HG03342 (cell line): ENCODE measurements around the gene CYP17A1.
A peak's percentile ranks its signal among the peaks of the same experiment; 100 is the strongest.
"Not testable (repeated sequence)": the region's sequence is repeated elsewhere in the genome, so short reads cannot be mapped to it uniquely, and the experiment has no call there.

ENCODE experiments used
- ATAC-seq: cut with Tn5 transposase; IDR thresholded peaks from one replicate; pipeline ENCODE4 v1.9.1; 2021; ENCODE audit warnings: mild to moderate bottlenecking, moderate library complexity; ENCODE audit not compliant: unreplicated experiment

CYP17A1 gene

DNA sequence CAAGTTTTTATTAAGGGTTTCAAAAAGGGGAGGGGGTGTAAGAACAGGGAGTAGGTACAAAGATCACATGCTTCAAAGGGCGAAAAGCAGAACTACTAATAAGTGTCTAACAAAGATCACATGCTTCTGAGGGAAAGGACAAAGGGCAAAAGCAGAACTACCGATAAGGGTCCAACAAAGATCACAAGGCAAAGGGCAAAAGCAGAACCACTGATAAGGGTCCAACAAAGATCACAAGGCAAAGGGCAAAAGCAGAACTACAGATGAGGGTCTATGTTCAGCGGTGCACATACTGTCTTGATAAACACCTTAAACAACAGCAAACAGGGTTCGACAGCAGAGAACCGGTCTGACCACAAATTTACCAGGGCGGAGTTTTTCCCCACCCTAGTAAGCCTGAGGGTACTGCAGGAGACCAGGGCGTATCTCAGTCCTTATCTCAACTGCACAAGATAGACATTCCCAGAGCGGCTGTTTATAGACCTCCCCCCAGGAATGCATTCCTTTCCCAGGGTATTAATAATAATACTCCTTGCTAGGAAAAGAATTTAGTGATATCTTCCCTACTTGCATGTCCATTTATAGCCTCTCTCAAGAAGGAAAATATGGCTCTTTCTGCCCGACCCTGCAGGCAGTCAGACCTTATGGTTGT is 1.2 kb upstream of the CYP17A1 start:
- ATAC-seq = not testable (repeated sequence)

DNA sequence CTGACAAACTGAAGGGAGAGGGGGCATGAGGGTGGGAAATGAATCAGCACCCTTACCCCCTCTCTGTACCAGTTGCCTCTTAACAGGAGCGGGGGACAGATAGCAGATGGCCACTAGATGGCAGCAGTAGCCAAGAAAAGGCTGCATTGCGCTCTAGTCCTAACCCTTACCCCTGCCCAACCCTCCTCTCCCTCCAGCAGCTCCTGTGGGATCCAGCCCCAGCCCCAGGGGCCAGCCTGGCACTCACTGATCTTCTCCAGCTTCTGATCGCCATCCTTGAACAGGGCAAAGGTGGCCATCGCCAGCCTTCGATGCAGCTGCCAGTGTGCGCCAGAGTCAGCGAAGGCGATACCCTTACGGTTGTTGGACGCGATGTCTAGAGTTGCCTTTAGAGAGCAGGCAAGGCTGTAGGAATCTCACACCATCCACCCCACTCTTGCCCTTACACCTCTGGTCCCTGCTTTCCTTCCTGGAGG is 2.2 kb downstream of the CYP17A1 start:
- peak; percentile 71 for ATAC-seq

DNA sequence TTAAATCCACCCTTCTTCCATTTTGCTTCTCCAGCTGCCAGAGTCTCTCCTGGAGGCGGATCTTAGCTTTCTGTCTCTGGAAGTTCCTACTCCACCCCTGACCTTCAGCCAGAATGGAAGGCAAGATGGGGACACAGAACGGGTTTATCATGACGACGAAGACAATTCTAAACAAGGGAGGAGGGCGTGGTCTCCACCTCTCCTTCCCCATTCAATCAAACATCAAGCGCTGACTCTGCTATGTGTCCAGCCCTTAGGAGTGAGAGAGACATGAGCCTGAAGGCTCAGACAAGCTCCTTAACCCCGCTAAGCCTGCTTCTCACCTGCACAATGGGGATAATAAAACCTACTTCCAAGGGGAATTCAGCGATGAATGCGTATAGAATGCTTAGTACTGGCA is 3.1 kb downstream of the CYP17A1 start:
- ATAC-seq = no peak

DNA sequence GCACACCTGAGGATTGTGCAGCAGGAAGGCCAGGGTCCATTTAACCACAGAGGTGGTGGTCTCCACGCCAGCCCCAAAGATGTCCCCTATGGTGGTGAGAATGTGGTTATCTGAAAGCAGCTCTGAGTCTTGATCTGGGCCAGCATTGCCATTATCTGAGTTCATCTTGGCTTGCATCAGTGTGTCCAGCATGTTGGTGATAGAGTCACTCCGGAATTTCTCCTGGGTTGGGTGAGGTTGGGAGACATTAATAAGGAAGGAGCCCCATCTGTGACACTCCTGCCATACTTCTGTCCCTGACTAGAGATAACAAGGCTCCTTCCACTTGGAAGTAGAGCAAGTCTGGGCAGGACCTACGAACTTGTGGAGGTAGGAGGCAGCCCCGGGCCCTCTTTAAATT is 4.2 kb downstream of the CYP17A1 start:
- ATAC-seq = no peak

DNA sequence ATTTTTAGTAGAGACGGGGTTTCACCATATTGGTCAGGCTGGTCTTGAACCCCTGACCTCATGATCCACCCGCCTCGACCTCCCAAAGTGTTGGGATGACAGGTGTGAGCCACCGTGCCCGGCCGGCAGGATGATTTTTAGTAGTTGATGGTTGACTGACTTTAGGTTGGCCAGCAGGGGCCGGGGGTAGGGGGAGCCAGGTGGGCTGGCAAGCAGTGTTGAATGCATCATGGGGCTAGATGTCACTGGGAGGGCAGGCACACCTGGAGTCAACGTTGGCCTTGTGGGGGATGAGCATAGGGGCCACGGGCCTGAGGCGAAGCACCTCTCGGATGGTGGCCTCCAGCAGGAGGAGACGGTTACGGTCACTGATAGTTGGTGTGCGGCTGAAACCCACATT is 5.0 kb downstream of the CYP17A1 start:
- ATAC-seq = no peak

DNA sequence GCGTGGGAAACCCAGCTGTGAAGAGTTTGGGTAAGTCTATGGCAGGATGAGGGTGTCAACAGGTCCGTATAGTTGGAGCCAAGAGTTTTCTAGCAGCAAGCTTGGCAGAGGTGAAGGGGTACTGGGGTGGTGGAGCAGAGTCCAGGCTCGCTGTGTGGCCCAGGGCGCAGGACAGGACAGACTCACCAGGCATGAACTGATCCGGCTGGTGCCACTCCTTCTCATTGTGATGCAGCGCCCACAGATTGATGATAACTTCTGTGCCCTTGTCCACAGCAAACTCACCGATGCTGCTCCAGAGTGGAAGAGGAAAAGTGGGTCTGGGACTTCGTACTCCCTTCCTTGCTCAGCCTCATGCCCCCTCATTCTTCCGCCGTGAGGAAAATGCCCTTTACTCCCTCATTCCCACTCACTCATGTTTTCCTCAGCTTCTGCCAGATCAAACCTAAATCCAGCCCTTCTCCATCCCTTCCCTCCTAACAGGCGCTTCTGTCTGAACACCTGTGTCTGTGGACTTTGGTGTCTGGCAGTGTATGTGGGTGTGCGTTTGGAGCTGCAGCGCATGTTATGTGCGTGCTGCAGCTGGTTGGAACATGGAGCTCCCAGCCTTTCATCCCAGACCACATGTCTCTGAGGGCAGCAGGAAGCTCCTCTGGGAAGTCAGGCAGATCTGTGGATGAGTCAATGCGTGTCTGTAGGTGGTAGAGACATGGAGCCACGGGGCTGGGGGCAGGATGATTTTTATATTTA is 5.7 kb downstream of the CYP17A1 start:
- ATAC-seq = no peak

DNA sequence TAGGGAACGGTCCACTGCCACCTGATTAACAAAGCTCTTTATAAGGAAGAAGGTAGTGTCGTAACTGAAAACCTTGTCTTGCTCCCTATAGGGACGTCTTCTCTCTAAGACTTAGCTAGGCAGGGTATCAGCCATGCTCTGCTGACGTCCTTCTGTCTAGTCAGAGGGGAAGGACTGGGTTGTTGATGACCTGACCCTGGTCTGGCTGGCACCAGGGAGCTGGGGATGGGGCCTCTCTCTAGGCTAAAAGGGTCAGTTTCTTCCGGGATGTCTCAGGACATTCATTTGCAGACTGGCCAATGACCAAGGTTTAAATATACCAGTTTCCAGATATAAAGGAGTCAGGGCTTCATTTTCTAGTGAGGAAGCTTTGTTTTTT is 9.6 kb downstream of the CYP17A1 start:
- no peak for ATAC-seq

DNA sequence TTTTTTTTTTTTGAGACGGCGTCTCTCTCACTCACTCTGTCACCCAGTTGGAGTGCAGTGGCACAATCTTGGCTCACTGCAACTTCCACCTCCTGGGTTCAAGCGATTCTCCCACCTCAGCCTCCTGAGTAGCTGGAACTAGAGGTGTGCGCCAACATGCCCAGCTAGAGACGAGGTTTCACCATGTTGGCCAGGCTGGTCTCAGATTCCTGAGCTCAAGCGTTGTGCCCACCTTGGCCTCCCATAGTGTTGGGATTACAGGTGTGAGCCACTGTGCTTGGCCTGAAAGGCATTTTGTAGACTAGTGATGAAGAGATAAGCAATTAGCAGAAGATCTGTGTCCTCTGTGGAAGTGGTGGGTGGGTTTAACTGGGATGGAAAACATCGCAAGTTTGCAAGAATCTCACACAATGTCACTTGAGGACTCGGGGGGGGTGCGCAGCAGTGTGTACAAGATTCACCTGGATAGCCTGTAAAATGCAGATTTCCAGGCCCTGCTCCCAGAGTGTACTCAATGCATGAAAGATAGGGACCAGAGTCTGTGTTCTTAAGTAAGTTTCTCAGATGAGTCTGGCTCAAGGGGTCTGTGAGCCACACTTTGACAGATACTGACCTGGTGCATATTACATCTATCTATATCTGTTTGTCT is 10.9 kb downstream of the CYP17A1 start:
- ATAC-seq = no peak

DNA sequence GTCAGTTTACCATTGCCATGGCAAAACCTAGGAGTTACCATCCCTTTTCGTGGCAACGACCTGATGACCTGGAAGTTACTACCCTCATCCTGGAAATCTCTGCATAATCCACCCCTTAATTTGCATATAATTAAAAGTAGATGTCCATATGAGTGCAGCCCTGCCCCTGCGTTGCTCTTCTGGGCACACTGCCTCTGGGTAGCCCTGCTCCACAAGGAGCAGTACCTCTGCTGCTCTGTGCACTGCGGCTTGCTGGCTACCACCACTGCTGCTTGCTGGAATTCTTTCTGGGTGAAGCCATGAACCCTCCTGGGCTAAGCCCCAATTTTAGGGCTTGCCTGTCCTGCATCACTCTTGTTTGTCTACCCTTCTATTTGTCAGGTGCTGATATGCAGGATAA is 12.5 kb downstream of the CYP17A1 start:
- no peak for ATAC-seq

DNA sequence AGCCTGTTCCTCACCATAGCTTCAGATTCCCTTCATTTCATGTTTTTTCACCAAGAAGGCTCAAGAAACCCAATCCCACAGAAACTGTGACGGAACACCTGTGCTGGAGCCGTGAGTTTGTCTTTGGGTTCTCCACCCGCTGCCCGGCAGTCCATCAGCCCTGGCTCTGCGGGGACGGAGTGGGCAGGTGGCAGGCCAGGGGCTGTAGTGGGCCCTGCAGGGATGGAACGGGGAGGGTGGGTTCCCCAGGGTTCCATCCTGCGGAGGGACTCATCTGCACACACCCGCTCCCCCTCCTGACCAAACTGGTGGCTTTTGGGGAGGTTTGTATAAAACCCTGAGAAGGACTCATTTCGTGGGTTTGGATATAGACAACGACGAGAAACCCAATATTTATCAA is 15.0 kb downstream of the CYP17A1 start:
- ATAC-seq = no peak

DNA sequence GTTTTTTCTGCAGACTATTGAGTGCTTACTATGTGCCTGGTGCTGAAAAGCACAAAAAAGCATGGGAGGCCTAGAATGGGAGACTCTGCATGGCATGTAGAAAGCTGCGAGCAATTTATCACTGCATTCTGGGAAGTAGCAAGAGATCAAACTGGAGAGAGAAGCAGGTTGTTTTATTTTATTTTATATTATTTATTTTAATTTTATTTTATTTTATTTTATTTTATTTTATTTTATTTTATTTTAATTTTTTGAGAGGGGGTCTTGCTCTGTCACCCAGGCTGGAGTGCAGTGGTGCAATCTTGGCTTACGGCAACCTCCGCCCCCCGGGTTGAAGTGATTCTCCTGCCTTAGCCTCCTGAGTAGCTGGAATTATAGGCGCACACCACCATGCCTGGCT is 17.2 kb downstream of the CYP17A1 start:
- not testable (repeated sequence) for ATAC-seq

DNA sequence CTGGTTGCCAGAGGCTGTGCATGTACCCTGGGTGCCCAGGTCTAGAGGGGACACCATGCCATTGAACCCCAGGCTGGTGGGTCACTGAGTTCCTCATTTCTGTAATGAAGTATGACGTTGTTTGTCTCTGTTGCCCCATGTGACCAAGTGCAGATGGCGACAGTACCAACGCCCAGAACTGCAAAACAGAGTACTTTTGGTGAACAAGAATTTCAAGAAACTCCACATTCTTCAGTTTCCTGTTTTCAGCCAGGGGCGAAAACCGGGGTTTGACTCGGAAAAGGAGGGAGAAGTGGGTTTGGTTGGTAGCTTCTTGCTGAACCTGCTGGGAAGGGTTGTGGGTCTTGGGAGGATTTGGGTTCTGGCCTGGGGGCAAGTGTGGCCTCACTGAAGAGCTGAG is 18.2 kb downstream of the CYP17A1 start:
- ATAC-seq = no peak

DNA sequence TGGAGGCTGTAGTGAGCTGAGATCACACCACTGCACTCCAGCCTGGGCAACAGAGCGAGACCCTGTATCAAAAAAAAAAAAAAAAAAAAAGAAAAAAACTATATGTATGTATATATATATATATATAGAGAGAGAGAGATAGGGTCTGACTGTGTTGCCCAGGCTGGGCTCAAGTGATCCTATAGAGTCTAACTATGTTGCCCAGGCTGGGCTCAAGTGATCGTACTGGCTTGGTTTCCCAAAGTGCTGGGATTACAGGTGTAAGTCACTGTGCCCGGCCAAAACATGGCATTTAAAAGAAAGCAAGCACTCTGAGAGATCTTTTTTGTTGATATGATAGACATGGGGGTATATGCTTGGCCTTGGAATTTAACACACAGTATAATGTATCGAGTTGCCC is 20.0 kb downstream of the CYP17A1 start:
- ATAC-seq = no peak

DNA sequence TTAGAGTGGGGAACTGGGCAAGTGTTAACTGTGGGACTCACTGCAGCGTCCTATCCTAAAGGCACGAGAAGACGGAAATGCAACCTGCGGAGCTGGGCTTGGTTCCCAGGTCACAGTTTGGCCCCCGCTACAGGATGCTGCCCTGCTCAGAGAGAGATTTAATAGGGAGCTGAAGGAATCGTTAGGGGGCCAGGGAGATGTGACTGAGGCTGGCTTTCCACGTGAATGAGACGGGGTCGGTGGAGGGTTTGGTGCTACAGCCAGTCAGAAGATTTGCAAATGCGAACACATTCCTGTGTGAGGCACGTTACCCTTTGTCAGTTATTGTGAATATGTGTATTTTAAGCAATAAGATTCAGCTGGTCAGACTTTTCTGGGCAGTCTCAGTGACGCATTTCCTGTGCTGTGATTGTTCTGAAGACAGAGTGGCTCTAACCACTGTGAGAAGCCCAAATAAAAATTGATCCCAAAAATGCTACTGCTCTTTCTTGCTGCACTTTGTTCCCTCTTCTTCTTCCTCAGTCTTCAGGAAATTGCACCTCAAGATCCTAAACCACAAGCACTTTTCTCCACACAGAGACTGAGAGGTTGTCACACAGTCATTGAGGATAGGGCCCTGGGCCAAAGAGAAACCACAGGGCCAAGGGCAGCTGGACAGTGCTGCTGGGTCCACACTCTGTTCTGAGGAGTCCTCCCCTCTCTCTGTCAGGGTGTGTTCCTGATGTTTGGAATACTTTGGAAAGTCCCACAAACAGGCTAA is 21.2 kb downstream of the CYP17A1 start:
- no peak for ATAC-seq

DNA sequence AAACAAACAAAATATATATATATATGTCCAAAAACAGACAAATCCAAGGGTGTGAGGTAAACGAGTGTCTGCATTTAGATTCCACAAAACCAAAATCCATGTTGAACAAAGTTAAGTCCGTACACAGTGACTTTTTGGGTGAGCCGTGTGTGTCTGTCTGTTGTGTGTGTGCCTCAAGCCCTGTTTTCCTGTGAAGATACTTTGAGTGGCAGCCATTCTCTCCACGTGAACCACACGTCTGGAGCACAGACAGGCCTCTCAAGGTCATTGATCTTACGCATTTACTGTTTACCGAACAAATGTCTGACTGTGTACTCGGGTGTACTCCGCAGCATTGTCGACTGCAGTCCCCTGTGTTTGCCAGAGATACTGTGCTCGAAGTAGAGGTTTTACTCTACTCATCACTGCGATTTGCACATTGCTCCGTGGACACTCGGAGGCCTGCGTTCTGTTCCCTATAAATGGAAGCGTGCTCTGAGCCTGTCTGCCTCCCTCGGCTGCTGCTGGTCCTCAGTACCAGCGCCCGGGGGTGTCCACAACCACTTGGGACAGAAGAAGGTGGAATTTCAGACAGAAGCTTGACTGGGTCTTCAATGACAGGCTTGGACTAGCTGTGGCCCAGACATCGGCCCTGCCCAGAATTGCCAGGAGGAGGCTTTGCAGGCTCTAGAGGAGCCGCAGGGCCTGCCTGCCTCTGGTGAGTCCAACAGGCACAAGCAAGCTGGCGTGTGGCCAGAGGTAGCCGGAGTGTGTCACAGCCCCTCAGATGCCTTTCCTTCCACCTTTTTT is 22.1 kb downstream of the CYP17A1 start:
- no peak for ATAC-seq

DNA sequence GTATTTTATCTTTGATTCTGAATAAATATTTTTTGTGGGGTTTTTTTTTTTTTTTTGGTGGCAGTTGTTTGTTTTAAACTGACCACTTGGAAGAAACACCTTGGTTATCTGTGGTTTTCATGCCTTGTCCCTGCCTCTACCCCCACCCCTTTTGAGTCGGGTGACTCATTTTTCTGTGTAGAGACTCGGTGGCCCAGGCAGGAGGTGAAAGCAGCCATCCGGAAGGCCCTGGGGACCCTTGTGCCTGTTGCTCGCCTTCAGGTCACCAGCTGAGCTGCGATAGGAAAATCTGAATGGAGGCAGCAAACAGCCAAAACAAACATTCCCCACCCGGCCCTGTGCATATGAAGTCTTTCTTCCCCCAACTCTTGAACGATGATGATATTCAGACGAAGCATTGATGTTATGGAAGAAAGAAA is 22.8 kb downstream of the CYP17A1 start:
- ATAC-seq = no peak

DNA sequence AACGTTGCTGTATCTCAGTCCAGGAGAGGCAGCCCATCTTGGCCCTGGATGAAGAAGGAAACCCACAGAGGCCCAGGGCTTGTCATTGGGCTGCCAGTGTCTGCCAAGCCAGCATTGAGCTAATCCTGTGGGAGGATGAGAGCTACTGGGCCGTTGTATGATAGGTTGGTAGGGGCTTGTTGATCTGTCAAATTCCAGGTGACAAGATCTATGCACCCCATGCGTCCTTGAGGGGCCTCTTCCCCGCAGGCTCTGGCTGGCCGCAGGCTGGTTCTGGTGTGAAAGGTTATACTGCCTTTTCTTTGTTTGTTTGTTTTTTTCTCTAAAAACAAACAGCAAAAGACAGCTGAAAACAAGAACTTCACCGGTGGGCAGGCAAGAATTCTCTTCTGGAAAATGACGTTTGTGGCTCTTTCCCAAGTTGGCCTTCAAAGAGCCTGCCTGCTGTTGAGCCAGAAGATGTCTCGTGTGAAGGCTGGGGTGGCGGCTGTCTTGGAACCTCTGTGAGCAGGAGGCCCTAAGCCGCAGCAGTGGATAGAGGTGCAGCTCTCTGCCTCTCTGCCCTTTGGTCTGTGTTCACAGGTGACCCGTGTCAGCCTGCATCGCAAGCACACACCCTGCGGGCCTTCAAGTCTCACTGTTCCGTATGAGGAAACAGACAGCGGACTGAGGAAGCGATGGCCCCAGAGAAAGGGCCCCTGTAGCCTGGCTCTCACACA is 23.3 kb downstream of the CYP17A1 start:
- ATAC-seq = no peak

DNA sequence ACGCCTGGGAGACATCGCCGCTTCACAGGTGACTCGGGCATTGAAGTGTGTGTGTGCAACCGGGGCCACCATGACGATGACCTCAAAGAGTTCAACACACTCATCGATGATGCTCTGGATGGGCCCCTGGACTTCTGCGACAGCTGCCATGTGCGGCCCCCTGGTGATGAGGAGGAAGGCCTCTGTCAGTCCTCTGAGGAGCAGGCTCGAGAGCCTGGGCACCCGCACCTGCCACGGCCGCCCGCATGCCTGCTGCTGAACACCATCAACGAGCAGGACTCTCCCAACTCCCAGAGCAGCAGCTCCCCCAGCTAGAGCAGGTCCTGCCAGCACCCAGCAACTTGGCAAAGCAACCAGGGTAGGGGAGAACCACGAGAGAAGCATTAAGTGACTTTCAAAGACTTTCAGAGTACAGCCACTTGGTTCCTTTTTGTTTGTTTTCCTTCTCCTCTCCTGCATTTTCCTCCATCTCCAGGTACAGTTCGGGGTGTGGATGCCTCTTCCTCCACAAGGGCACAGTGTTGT is 24.1 kb downstream of the CYP17A1 start:
- no peak for ATAC-seq

DNA sequence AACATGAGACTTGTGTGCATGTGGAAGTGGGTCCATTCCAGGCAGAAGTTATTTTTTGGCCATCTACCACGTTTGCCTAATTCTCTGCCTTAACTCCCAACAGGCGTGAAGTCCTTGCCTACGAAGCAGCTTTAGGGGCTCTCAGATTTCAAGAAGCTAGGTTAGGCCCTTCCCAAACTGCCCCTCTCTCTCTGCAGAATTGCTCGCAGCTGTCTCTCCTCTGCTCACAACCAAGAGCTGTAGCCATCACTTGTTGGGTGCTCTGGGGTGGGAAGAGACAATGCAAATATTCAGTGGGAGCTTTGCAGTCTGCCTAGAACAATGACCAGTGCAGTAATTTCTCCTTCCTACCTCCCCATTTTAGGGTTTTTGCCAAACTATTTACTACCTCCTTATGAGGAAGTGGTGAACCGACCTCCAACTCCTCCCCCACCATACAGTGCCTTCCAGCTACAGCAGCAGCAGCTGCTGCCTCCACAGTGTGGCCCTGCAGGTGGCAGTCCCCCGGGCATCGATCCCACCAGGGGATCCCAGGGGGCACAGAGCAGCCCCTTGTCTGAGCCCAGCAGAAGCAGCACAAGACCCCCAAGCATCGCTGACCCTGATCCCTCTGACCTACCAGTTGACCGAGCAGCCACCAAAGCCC is 24.9 kb downstream of the CYP17A1 start:
- ATAC-seq = no peak
